NB4 (cell line): ENCODE data around the gene SOCS6.

Experiments
- CTCF ChIP-seq: IDR thresholded peaks from one replicate; pipeline ENCODE4 v1.5.1; 2012; ENCODE audit warnings: low read depth, low read length
- MYC ChIP-seq: IDR thresholded peaks from 2 replicates; pipeline ENCODE4 v1.6.1; 2011; ENCODE audit warnings: low read depth, low read length
- POLR2A ChIP-seq: IDR thresholded peaks from 2 replicates; pipeline ENCODE4 v1.6.1; 2011; ENCODE audit warnings: mild to moderate bottlenecking; ENCODE audit not compliant: insufficient read length; ENCODE audit errors: extremely low read depth

GRCh38 chr18:70310560-70311320 lies 21.9 kb downstream of the SOCS6 start:
- TF ChIP-seq CTCF (no peak), POLR2A (no peak), MYC (no peak)
